Measurements from ENCODE around the gene LDLRAD3. TPM values are rescaled to one million over a fixed set of nuclear protein-coding genes. Genes with fewer than 3 reads are reported as not detected.
A peak's percentile ranks its signal among the peaks of the same experiment; 100 is the strongest.

LDLRAD3 gene
- polyA plus RNA-seq, 1 donor (not counting 4 experiments of a cell fraction or from before 2014, with no cell fraction given): 13.1 TPM

DNA sequence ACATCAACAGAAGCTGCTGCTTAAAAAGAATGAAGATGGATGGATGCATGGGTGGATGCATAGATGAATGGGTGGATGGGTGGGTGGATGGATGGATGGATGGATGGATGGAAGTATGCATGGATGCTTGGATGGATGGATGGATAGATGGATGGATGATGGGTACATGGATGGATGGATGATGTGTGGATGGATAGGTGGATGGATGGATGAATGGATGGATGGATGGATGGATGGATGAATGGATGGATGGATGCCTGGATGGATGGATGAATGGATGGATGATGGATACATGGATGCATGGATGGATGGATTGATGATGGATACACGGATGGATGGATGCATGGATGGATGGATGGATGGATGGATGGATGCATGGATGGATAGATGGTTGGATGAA, 110.8 kb downstream of the LDLRAD3 start:
- no peaks in the 10 kb centered on the region for H4K20me1 ChIP-seq (ENCODE audit: control insufficient read depth, extremely low read depth, insufficient read depth, low read length)
- no peak overlapping the region for H3K27ac ChIP-seq (ENCODE audit: control insufficient read depth, insufficient read depth, low read length)
- no peaks in the 10 kb centered on the region for H3K79me2 ChIP-seq (ENCODE audit: control insufficient read depth, insufficient read depth, low read length)
- H3K4me2 ChIP-seq (ENCODE audit: control insufficient read depth, extremely low read depth, insufficient read depth, low read depth, low read length): no peak overlapping the region
- H3K36me3 ChIP-seq (ENCODE audit: control insufficient read depth in 2 of 2, extremely low read depth in 1 of 2, insufficient read depth in 2 of 2, low read length in 2 of 2): no peaks in the 10 kb centered on the region
- no peaks in the 10 kb centered on the region for H3K27me3 ChIP-seq (ENCODE audit: control insufficient read depth, extremely low read depth, insufficient read depth, low read length)
- TF ChIP-seq, protein P1, sequence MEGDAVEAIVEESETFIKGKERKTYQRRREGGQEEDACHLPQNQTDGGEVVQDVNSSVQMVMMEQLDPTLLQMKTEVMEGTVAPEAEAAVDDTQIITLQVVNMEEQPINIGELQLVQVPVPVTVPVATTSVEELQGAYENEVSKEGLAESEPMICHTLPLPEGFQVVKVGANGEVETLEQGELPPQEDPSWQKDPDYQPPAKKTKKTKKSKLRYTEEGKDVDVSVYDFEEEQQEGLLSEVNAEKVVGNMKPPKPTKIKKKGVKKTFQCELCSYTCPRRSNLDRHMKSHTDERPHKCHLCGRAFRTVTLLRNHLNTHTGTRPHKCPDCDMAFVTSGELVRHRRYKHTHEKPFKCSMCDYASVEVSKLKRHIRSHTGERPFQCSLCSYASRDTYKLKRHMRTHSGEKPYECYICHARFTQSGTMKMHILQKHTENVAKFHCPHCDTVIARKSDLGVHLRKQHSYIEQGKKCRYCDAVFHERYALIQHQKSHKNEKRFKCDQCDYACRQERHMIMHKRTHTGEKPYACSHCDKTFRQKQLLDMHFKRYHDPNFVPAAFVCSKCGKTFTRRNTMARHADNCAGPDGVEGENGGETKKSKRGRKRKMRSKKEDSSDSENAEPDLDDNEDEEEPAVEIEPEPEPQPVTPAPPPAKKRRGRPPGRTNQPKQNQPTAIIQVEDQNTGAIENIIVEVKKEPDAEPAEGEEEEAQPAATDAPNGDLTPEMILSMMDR (optimal IDR thresholded peaks at IDR 0.05 in 1 of 3, IDR thresholded peaks at IDR 0.05 in 1 of 3, conservative IDR thresholded peaks at IDR 0.05 in 1 of 3; ENCODE audit: extremely low read depth in 1 of 3, insufficient read depth in 2 of 3, low read length in 3 of 3): no peak
- TF ChIP-seq EZH2 (IDR thresholded peaks at IDR 0.05; ENCODE audit: low read length): no peak
- H3K4me3 ChIP-seq (ENCODE audit: control insufficient read depth in 2 of 3, extremely low read depth in 1 of 3, insufficient read depth in 2 of 3, low read depth in 1 of 3, low read length in 3 of 3): no peak overlapping the region
- no peaks in the 10 kb centered on the region for H3K9me1 ChIP-seq (ENCODE audit: control insufficient read depth, extremely low read depth, insufficient read depth, low read length)
- H2AFZ ChIP-seq (ENCODE audit: control insufficient read depth, low read length): no peak overlapping the region
- no peak overlapping the region for H3K9ac ChIP-seq (ENCODE audit: control insufficient read depth, extremely low read depth, insufficient read depth, low read length)
- H3K9me3 ChIP-seq (ENCODE audit: control insufficient read depth, low read depth, low read length): no peaks in the 10 kb centered on the region
- dilution Hi-C loops (cut with MboI; ENCODE audit: extremely low pct_ligation_motif_present, low sequenced_read_pairs): no loop called here
- FAIRE-seq (no peak), DNase-seq (ENCODE audit: low read depth, low spot score) (no peak)
- no peaks in the 10 kb centered on the region for H3K4me1 ChIP-seq (ENCODE audit: control insufficient read depth, extremely low read depth, insufficient read depth, low read length)

DNA sequence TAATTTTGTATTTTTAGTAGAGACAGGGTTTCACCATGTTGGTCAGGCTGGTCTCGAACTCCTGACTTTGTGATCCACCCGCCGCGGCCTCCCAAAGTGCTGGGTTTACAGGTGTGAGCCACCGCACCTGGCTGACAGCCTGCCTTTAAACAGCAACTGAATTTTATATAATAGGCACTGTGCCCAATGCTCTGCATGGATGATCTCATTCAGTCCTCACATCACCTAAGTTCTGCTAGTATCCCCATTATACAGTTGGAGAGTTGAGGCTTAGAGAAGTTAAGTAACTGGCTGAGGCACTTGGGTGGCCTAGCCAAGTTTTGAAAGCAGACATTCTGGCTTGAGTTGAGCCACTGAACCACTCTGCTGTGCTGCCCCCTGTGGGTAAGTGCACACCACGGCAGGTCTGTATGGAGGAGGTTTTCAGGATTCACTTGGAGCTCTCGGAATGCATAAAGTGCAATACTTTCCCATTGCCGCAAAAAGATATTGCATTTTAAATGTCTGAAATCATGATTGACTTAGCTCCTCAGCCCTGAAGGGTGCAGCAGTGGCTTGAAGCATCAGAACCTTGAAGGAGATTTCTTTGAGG, 112.4 kb downstream of the LDLRAD3 start:
- Histone ChIP-seq H3K9me1 (ENCODE audit: control insufficient read depth, extremely low read depth, insufficient read depth, low read length) (no peaks in the 10 kb centered on the region), H2AFZ (ENCODE audit: control insufficient read depth, low read length) (no peak overlapping the region), H3K4me2 (ENCODE audit: control insufficient read depth, extremely low read depth, insufficient read depth, low read depth, low read length) (no peak overlapping the region), H3K36me3 (ENCODE audit: control insufficient read depth in 2 of 2, extremely low read depth in 1 of 2, insufficient read depth in 2 of 2, low read length in 2 of 2) (no peaks in the 10 kb centered on the region), H3K4me3 (ENCODE audit: control insufficient read depth in 2 of 3, extremely low read depth in 1 of 3, insufficient read depth in 2 of 3, low read depth in 1 of 3, low read length in 3 of 3) (no peak overlapping the region), H3K9ac (ENCODE audit: control insufficient read depth, extremely low read depth, insufficient read depth, low read length) (no peak overlapping the region), H3K27me3 (ENCODE audit: control insufficient read depth, extremely low read depth, insufficient read depth, low read length) (no peaks in the 10 kb centered on the region), H4K20me1 (ENCODE audit: control insufficient read depth, extremely low read depth, insufficient read depth, low read length) (no peaks in the 10 kb centered on the region), H3K79me2 (ENCODE audit: control insufficient read depth, insufficient read depth, low read length) (no peaks in the 10 kb centered on the region), H3K27ac (ENCODE audit: control insufficient read depth, insufficient read depth, low read length) (no peak overlapping the region), H3K4me1 (ENCODE audit: control insufficient read depth, extremely low read depth, insufficient read depth, low read length) (no peaks in the 10 kb centered on the region), H3K9me3 (ENCODE audit: control insufficient read depth, low read depth, low read length) (no peaks in the 10 kb centered on the region)
- DNase-seq (ENCODE audit: low read depth, low spot score): no peak
- TF ChIP-seq EZH2 (IDR thresholded peaks at IDR 0.05; ENCODE audit: low read length): no peak
- TF ChIP-seq, protein P1 (optimal IDR thresholded peaks at IDR 0.05 in 1 of 3, IDR thresholded peaks at IDR 0.05 in 1 of 3, conservative IDR thresholded peaks at IDR 0.05 in 1 of 3; ENCODE audit: extremely low read depth in 1 of 3, insufficient read depth in 2 of 3, low read length in 3 of 3): peak; percentile 73 to 86 (median 79)
- dilution Hi-C loops (cut with MboI; ENCODE audit: extremely low pct_ligation_motif_present, low sequenced_read_pairs): no loop called here
- no peak for FAIRE-seq

Measured in keratinocyte (primary cell).